ENCODE data around the gene SAPCD2. TPM values are rescaled to one million over a fixed set of nuclear protein-coding genes. Genes with fewer than 3 reads are reported as not detected.

Gene SAPCD2, protein sequence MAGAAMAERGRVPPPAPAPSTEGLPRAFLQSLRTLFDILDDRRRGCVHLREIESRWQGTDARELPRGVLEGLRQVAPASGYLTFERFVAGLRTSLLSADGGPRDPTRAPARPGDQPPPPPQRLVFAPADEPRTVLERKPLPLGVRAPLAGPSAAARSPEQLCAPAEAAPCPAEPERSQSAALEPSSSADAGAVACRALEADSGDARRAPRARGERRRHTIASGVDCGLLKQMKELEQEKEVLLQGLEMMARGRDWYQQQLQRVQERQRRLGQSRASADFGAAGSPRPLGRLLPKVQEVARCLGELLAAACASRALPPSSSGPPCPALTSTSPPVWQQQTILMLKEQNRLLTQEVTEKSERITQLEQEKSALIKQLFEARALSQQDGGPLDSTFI
- total RNA-seq (2011; cell fraction: chromatin; rRNA removed; ENCODE audit: low replicate concordance), result 12.7 and 42.0 TPM in 2 replicates
- 49.3 and 51.2 TPM in 2 replicates for total RNA-seq (2011; cell fraction: nucleolus; rRNA removed)
- 20.6 and 22.4 TPM in 2 replicates for total RNA-seq (2011; cell fraction: nucleoplasm; rRNA removed)
- total RNA-seq (2014; rRNA removed) (91.8 and 115 TPM in 2 replicates), total RNA-seq (2014; rRNA removed; fragmentation: Illumina TruSeq; extraction: Trizol) (13.1 and 15.8 TPM in 2 replicates), total RNA-seq (2015; rRNA removed; fragmentation: Illumina TruSeq; extraction: Trizol) (40.8 and 42.4 TPM in 2 replicates), total RNA-seq (2021) (72.1 and 78.8 TPM in 2 replicates), polyA plus RNA-seq (2011; rRNA removed) (18.8 and 24.2 TPM in 2 replicates), polyA plus RNA-seq (2014; fragmentation: Illumina TruSeq; extraction: Trizol) (18.3 and 41.2 TPM in 2 replicates), polyA plus RNA-seq (2014; fragmentation: Nextera tagmentation; extraction: Ambion mirVana) (1 to 10 TPM; 3.4 to 3.7 TPM), polyA plus RNA-seq (2014; rRNA removed) (56.5 and 67.8 TPM in 2 replicates), polyA minus RNA-seq (2011; rRNA and poly(A)+ RNA removed) (6.7 and 11.1 TPM in 2 replicates), Bru-seq, nascent RNA (percentile 78 among the genes with signal in this experiment), BruChase-seq, experiment 1, labeled RNA remaining after a 2-hour chase (percentile 60 among the genes with signal in this experiment), BruChase-seq, experiment 2, labeled RNA remaining after a 6-hour chase (percentile 64 among the genes with signal in this experiment)
- 28.2 and 80.8 TPM in 2 replicates for polyA plus RNA-seq (2011; cell fraction: cytosol; rRNA removed)
- 42.6 and 60.8 TPM in 2 replicates for polyA plus RNA-seq (2011; cell fraction: nucleus; rRNA removed)
- 27.0 and 33.0 TPM in 2 replicates for polyA plus RNA-seq (2012)
- polyA minus RNA-seq (2011; cell fraction: cytosol; rRNA and poly(A)+ RNA removed), result 29.9 and 32.2 TPM in 2 replicates
- 16.6 and 17.5 TPM in 2 replicates for polyA minus RNA-seq (2011; cell fraction: nucleus; rRNA and poly(A)+ RNA removed)
- long read RNA-seq, experiment 1, transcript SAPCD2-201 (6 exons, 3,848 nt), result major isoform, 121 of 844 reads
- long read RNA-seq, experiment 1, partial matches to known transcripts, result 36 of 844 reads
- long read RNA-seq, experiment 1, other reads (novel, unspliced or antisense), result 687 of 844 reads
- long read RNA-seq, experiment 2, transcript SAPCD2-201 (6 exons, 3,848 nt), result major isoform, 38 of 106 reads
- long read RNA-seq, experiment 2, partial matches to known transcripts, result 12 of 106 reads
- long read RNA-seq, experiment 2, other reads (novel, unspliced or antisense), result 56 of 106 reads
- long read RNA-seq, experiment 3, partial matches to known transcripts, result 1 of 37 reads
- long read RNA-seq, experiment 3, other reads (novel, unspliced or antisense), result 33 of 37 reads

DNA sequence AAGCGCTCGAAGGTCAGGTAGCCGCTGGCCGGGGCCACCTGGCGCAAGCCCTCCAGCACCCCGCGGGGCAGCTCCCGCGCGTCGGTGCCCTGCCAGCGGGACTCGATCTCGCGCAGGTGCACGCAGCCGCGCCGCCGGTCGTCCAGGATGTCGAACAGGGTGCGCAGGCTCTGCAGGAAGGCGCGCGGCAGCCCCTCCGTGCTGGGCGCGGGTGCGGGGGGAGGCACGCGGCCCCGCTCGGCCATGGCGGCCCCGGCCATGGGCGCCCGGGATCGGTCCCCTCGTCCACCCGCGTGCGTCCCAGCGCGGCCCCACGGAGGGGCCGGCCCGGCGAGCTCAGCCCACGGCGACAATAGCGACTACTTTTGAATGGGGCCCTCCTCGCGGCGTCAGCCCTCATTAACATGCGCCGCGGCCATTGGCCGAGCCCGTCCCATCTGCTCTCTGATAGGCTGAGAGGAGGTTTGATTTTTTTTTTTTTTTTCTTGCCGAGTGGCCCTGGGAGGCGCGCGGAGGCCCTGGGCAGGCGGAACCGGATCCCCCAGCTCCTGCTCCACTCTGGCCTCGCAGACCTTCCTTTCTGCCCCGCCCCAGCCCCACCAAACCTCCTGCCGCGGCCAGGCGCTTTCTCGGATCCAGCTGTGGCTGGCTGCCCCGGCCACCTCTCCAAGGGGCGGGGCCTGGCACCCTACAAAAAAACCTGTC is at the start of gene SAPCD2:
Gene SAPCD2 (minus strand): TSS at position 357 of the 705 bp plus-strand sequence. CDS start 97 bp downstream, at position 260.
- FAIRE-seq, result peak; percentile 97
- Histone ChIP-seq H3K4me1 (replicated peaks in 1 of 2; ENCODE audit: control insufficient read depth in 2 of 2, insufficient read depth in 2 of 2, low read length in 2 of 2) (peaks cover 40 to 78% of the 10 kb centered on the region in 2 experiments), H4K20me1 (replicated peaks; ENCODE audit: control insufficient read depth, insufficient read depth, low read length) (peaks cover 14% of the 10 kb centered on the region), H3K4me3 (peak within 1 kb of the TSS; percentile 65), H3K9me1 (ENCODE audit: control insufficient read depth, insufficient read depth, low read length) (peaks cover 8% of the 10 kb centered on the region), H3K79me2 (ENCODE audit: control insufficient read depth, insufficient read depth, low read length) (peaks cover 39% of the 10 kb centered on the region), H3K9ac (ENCODE audit: insufficient read depth in 1 of 2, low read depth in 2 of 2, low read length in 2 of 2) (peak within 1 kb of the TSS; percentile 86 to 94), H3K27me3 (ENCODE audit: control insufficient read depth in 2 of 2, insufficient read depth in 2 of 2, low read length in 2 of 2) (no peaks in the 10 kb centered on the region), H3K36me3 (ENCODE audit: control insufficient read depth, insufficient read depth, low read length) (peaks cover 22% of the 10 kb centered on the region; the same call in 2 of the 3 replicates), H3K9me3 (replicated peaks; ENCODE audit: control insufficient read depth, insufficient read depth, low read depth, low read length) (no peaks in the 10 kb centered on the region), H3K4me2 (ENCODE audit: insufficient read depth, low read length) (peak within 1 kb of the TSS; percentile 91), H2AFZ (ENCODE audit: low read depth, low read length) (peak within 1 kb of the TSS; percentile 73), H3K27ac (ENCODE audit: extremely low read depth, low read depth, low read length) (peak within 1 kb of the TSS; percentile 88)
- in situ Hi-C loops (cut with MboI) (no loop called here), intact Hi-C loops (cut with micrococcal nuclease) (no loop called here)
- CTCF ChIA-PET (ENCODE audit: low intra/inter-chr PET ratio), result interaction anchor here (0.6 kb wide), 1 partner anchor 24 kb away, joined by 7 read pairs; no protein-coding TSS in a partner anchor
- ATAC-seq, result peak; percentile 92
- POLR2A ChIA-PET, result interaction anchor here (0.7 to 2.5 kb wide), 13 partner anchors 9 to 223 kb away, joined by 3 to 14 read pairs (median 4); partner anchors contain the start of genes MAN1B1, NPDC1 and TUBB4B
- BruUV-seq (replicated peaks), result no TSS peak
- DNase-seq (ENCODE audit: extremely low read depth in 1 of 4, low spot score in 3 of 4), result peak; percentile 92 to 96 (median 94)
- under 1% methylated on average over 72 of the region's 74 CpGs for WGBS (ENCODE audit: insufficient coverage, low coverage, missing lambda C conversion rate)
- TF ChIP-seq LCOR (CRISPR knock-in tag; IDR thresholded peaks at IDR 0.05) (0 out of 2 replicates have a peak, but pooled peaks have one; percentile 14), ZNF165 (CRISPR knock-in tag; IDR thresholded peaks at IDR 0.05; ENCODE audit: borderline replicate concordance) (no peak), HMGN3 (IDR thresholded peaks at IDR 0.05; ENCODE audit: borderline replicate concordance, extremely low read depth, insufficient read length, low read depth, low read length) (peak; percentile 74), ILF3 (IDR thresholded peaks at IDR 0.05; ENCODE audit: borderline replicate concordance) (no peak)

Data from K562 (cell line).